HFF-Myc (cell line): ENCODE data around the gene HAO2.
"Not testable (repeated sequence)": the region's sequence is repeated elsewhere in the genome, so short reads cannot be mapped to it uniquely, and the experiment has no call there.

Experiments used
- DNase-seq: peaks from one replicate; pipeline ENCODE4 v3.0.0-alpha.2; 2011; ENCODE audit warnings: low read depth; ENCODE audit errors: extremely low read depth
- H3K4me3 ChIP-seq: replicated peaks from 2 replicates; pipeline ENCODE4 v1.5.1; 2011; ENCODE audit warnings: low read depth, mild to moderate bottlenecking, control low read depth, low read length
- CTCF ChIP-seq: IDR thresholded peaks from 2 replicates; pipeline ENCODE4 v1.5.1; 2012; ENCODE audit warnings: mild to moderate bottlenecking, low read depth, low read length, control low read depth; ENCODE audit errors: missing control alignments

Gene HAO2

GRCh38 chr1:119375366-119375765 lies 6.8 kb downstream of the HAO2 start:
- no peak for TF ChIP-seq CTCF
- no peak for DNase-seq
- H3K4me3 ChIP-seq: no peak overlapping the region

GRCh38 chr1:119376594-119376993 lies 8.0 kb downstream of the HAO2 start:
- TF ChIP-seq CTCF: no peak
- H3K4me3 ChIP-seq: no peak overlapping the region

GRCh38 chr1:119377594-119377993 lies 9.0 kb downstream of the HAO2 start:
- H3K4me3 ChIP-seq, DNase-seq: not testable (repeated sequence)

More at GRCh38 chr1:119376594-119376993, 8.0 kb downstream of the HAO2 start:
- no peak for DNase-seq

GRCh38 chr1:119379117-119379516 lies 10.5 kb downstream of the HAO2 start:
- no peak for TF ChIP-seq CTCF
- no peak overlapping the region for H3K4me3 ChIP-seq
- DNase-seq: no peak

GRCh38 chr1:119380304-119380703 lies 11.7 kb downstream of the HAO2 start:
- TF ChIP-seq CTCF: no peak
- no peak overlapping the region for H3K4me3 ChIP-seq
- DNase-seq: no peak

- no peak for TF ChIP-seq CTCF
- no peak for DNase-seq
- no peak overlapping the region for H3K4me3 ChIP-seq
Measured at GRCh38 chr1:119380983-119381662, 12.5 kb downstream of the HAO2 start.

- no peak for TF ChIP-seq CTCF
- no peak for DNase-seq
Measured at GRCh38 chr1:119384591-119384990, 16.0 kb downstream of the HAO2 start.

More at GRCh38 chr1:119384591-119384990, 16.0 kb downstream of the HAO2 start:
- H3K4me3 ChIP-seq: no peak overlapping the region
